ENCODE results near the gene DOCK8.

DNA sequence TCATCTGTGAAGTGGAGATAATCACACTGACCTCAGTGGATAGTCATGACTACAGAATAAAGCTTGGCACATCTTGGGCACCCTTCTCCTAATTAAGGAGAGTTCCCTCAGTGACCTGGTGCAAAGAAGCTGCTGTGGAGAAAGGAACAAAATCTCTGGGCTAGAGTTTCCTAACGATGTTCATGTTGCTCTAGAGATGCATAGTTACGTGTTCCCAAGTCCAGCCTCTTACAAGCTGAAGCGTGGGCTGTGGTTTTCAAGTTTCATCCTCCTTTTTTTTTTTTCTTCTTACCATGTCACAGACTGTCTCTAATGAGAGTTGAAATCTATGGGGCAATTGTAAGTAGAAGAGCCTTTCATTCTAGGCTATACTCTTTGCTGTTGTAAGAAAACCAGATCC, 113.8 kb downstream of the DOCK8 start:
- TF ChIP-seq FOXM1 (IDR thresholded peaks at IDR 0.05; ENCODE audit: borderline replicate concordance): no peak
- no peak for TF ChIP-seq TARDBP (IDR thresholded peaks at IDR 0.05)
- TF ChIP-seq SUZ12 (IDR thresholded peaks at IDR 0.05): no peak
- TF ChIP-seq SP1 (IDR thresholded peaks at IDR 0.05): no peak
